ENCODE measurements around the gene PSMD7.

PSMD7 gene

DNA sequence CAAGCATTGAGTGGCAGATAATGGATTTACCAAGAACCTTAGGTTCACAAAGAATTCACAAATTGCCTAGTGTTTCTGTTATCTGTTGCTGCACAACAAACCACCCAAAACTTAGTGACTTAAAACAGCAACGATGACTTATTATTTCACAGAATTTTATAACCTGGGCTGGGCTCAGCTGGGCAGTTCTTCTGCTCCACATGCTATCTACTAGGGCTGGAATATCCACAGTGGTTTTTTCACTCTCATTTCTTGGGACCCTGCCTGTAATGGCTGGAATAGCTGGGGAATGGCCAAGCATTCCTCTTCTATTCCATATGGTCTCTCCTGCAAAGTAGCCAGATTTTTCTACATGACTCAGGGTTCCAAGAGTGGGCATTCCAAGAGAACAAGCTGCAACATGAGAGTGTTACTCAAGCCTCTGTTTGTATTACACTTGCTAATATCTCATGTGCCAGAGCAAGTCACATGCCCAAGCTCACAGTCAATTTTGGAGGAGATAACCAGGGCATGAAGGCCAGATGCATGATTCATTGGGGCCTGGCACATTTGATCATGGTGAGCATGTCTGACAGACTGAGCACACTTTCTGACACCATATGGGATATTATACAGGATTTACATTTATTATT, 4.9 kb upstream of the PSMD7 start:
- H3K9ac ChIP-seq (ENCODE audit: insufficient read length, low read depth), result no peak overlapping the region
- no peak for DNase-seq (ENCODE audit: low read depth, low spot score)
- peaks cover 17% of the 10 kb centered on the region for H3K9me3 ChIP-seq (ENCODE audit: insufficient read depth, low read length)
- TF ChIP-seq YY1 (IDR thresholded peaks at IDR 0.05; ENCODE audit: insufficient read depth, insufficient read length) (no peak), ZNF274 (IDR thresholded peaks at IDR 0.05; ENCODE audit: low read depth, low read length) (no peak), SUZ12 (IDR thresholded peaks at IDR 0.05; ENCODE audit: extremely low read depth, insufficient read depth, insufficient read length) (no peak)
- no peaks in the 10 kb centered on the region for H3K27me3 ChIP-seq (ENCODE audit: insufficient read depth, insufficient read length)
- H3K36me3 ChIP-seq (ENCODE audit: insufficient read depth, insufficient read length, low read length), result no peaks in the 10 kb centered on the region
- H3K4me1 ChIP-seq (ENCODE audit: insufficient read depth, insufficient read length), result no peaks in the 10 kb centered on the region
- H3K4me3 ChIP-seq (ENCODE audit: insufficient read length, low read depth), result no peak overlapping the region

DNA sequence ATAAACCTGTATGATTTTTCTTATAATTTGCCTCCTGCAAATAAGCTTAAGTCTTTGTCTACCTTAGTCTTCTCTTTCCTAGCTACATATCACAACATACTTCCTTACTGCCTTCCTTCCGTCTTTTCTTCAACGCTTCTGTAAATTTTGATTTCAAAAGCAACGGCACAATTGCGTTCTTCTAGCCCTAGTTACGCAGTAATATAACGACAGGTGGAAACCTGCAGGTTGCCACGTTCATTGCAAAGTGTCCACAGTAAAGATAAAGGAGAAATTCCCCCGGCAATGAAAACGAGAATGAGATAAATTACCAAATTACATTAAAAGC, 546 bp upstream of the PSMD7 start:
- peaks cover 35% of the 10 kb centered on the region for H3K36me3 ChIP-seq (ENCODE audit: insufficient read depth, insufficient read length, low read length)
- peaks cover 14% of the 10 kb centered on the region for H3K9me3 ChIP-seq (ENCODE audit: insufficient read depth, low read length)
- peak overlapping the region; percentile 99 for H3K9ac ChIP-seq (ENCODE audit: insufficient read length, low read depth)
- no peak for DNase-seq (ENCODE audit: low read depth, low spot score)
- H3K4me1 ChIP-seq (ENCODE audit: insufficient read depth, insufficient read length), result peaks cover 3% of the 10 kb centered on the region
- no peak for TF ChIP-seq SUZ12 (IDR thresholded peaks at IDR 0.05; ENCODE audit: extremely low read depth, insufficient read depth, insufficient read length)
- TF ChIP-seq ZNF274 (IDR thresholded peaks at IDR 0.05; ENCODE audit: low read depth, low read length), result no peak
- no peak for TF ChIP-seq YY1 (IDR thresholded peaks at IDR 0.05; ENCODE audit: insufficient read depth, insufficient read length)
- H3K27me3 ChIP-seq (ENCODE audit: insufficient read depth, insufficient read length), result no peaks in the 10 kb centered on the region
- peak overlapping the region; percentile 99 for H3K4me3 ChIP-seq (ENCODE audit: insufficient read length, low read depth)

DNA sequence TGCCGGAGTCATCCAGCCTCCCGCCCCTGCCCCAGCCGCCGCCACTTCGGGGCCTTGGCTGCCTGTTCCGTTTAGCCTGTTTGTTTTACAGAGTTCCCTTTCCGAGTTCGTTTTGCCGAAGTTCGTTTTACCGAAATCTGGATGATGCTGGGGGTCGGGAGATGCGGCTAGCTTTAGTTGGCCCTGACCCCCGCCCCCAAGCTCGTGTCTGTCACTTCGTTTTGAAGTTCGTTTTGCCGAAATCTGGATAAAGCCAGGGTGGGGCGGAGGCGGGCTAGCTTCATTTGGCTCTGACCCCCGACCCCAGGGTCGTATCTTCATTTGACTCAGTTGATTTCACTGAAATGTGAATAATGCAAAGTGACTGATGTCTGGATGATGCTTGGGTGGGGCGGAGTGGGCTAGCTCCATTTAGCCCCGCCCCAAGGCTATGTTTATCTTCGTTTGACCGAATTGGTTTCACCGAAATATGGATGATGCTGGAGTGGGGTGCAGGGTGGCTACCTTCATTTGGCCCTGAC, 591 bp downstream of the PSMD7 start:
- TF ChIP-seq ZNF274 (IDR thresholded peaks at IDR 0.05; ENCODE audit: low read depth, low read length), result no peak
- no peak for TF ChIP-seq SUZ12 (IDR thresholded peaks at IDR 0.05; ENCODE audit: extremely low read depth, insufficient read depth, insufficient read length)
- no peak for TF ChIP-seq YY1 (IDR thresholded peaks at IDR 0.05; ENCODE audit: insufficient read depth, insufficient read length)
- Histone ChIP-seq H3K4me1 (ENCODE audit: insufficient read depth, insufficient read length) (peaks cover 3% of the 10 kb centered on the region), H3K36me3 (ENCODE audit: insufficient read depth, insufficient read length, low read length) (peaks cover 46% of the 10 kb centered on the region), H3K27me3 (ENCODE audit: insufficient read depth, insufficient read length) (no peaks in the 10 kb centered on the region), H3K9ac (ENCODE audit: insufficient read length, low read depth) (peak overlapping the region; percentile 99), H3K9me3 (ENCODE audit: insufficient read depth, low read length) (0 out of 2 replicates have a peak, but pooled peaks cover 3% of the 10 kb centered on the region), H3K4me3 (ENCODE audit: insufficient read length, low read depth) (peak overlapping the region; percentile 99)
- no peak for DNase-seq (ENCODE audit: low read depth, low spot score)

DNA sequence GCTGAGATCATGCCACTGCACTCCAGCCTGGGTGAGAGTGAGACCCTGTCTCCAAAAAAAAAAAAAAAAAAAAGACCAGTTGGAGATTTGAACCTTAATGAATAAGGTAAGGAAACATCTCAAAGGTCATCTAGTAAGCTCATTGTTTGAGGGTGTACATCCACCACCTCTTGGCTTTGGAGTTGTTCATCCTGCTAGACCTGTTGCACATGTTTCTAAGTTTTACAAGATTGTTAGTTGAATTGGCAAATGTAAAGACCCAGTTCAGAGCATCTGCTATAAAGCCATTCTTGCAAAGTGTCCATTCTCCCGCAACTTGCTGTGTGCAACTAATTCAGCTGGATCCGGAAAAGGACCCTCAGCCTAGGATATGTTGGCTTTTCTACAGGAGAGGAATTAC, 1.5 kb downstream of the PSMD7 start:
- Histone ChIP-seq H3K9me3 (ENCODE audit: insufficient read depth, low read length) (no peaks in the 10 kb centered on the region), H3K27me3 (ENCODE audit: insufficient read depth, insufficient read length) (no peaks in the 10 kb centered on the region), H3K9ac (ENCODE audit: insufficient read length, low read depth) (peak overlapping the region; percentile 44), H3K4me3 (ENCODE audit: insufficient read length, low read depth) (peak overlapping the region; percentile 99), H3K36me3 (ENCODE audit: insufficient read depth, insufficient read length, low read length) (peaks cover 55% of the 10 kb centered on the region), H3K4me1 (ENCODE audit: insufficient read depth, insufficient read length) (peaks cover 3% of the 10 kb centered on the region)
- TF ChIP-seq ZNF274 (IDR thresholded peaks at IDR 0.05; ENCODE audit: low read depth, low read length) (no peak), SUZ12 (IDR thresholded peaks at IDR 0.05; ENCODE audit: extremely low read depth, insufficient read depth, insufficient read length) (no peak)
- no peak for DNase-seq (ENCODE audit: low read depth, low spot score)

DNA sequence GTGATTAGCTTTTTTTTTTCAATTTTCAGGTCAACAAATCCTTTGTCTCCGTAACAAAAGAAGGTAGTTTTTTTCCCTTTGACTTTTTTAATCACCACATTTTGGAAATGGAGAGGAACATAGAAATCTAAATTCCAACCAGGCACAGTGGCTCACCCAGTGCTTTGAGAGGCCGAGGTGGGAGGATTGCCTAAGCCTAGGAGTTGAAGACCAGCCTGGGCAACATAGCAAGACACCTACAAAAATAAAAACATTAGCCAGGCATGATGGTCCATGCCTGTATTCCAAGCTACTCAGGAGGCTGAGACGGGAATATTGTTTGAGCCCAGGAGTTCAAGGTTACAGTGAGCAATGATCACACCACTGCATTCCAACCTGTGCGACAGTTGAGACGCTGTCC, 5.7 kb downstream of the PSMD7 start:
- Histone ChIP-seq H3K4me1 (ENCODE audit: insufficient read depth, insufficient read length) (peaks cover 3% of the 10 kb centered on the region), H3K9ac (ENCODE audit: insufficient read length, low read depth) (no peak overlapping the region), H3K27me3 (ENCODE audit: insufficient read depth, insufficient read length) (no peaks in the 10 kb centered on the region), H3K4me3 (ENCODE audit: insufficient read length, low read depth) (no peak overlapping the region), H3K36me3 (ENCODE audit: insufficient read depth, insufficient read length, low read length) (peaks cover 97% of the 10 kb centered on the region), H3K9me3 (ENCODE audit: insufficient read depth, low read length) (no peaks in the 10 kb centered on the region)
- TF ChIP-seq SUZ12 (IDR thresholded peaks at IDR 0.05; ENCODE audit: extremely low read depth, insufficient read depth, insufficient read length) (no peak), ZNF274 (IDR thresholded peaks at IDR 0.05; ENCODE audit: low read depth, low read length) (no peak), YY1 (IDR thresholded peaks at IDR 0.05; ENCODE audit: insufficient read depth, insufficient read length) (no peak)
- DNase-seq (ENCODE audit: low read depth, low spot score), result no peak

DNA sequence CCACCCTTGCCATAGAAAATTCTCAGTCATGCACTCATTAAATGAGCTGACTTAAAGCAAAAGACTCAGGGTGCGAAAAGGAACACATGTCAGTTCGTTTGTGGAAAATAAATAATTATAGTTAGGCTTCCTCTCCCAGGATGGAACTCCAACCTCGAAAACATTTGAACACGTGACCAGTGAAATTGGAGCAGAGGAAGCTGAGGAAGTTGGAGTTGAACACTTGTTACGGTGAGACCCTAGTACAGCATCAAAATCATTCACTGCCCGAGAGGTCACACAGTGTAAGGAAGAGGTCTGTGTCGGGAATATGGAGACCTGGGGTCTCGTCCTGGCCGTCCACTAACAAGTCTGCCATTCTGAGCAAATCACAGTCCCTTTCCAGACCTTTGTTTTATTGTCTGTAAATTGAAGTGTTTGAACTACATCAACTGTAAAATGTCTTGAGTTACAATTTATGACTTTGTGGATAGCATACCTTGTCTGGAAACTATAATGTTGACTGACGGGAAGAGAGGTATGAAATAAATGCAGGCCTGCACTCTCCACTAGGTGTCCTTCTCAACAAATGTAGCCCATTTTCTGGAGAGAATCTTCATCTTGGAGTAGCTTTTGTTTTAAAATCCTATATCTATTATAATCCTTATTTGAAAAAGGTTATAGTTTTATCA, 7.7 kb downstream of the PSMD7 start:
- H3K9me3 ChIP-seq (ENCODE audit: insufficient read depth, low read length), result no peaks in the 10 kb centered on the region
- DNase-seq (ENCODE audit: low read depth, low spot score), result no peak
- TF ChIP-seq ZNF274 (IDR thresholded peaks at IDR 0.05; ENCODE audit: low read depth, low read length), result no peak
- no peak for TF ChIP-seq YY1 (IDR thresholded peaks at IDR 0.05; ENCODE audit: insufficient read depth, insufficient read length)
- TF ChIP-seq SUZ12 (IDR thresholded peaks at IDR 0.05; ENCODE audit: extremely low read depth, insufficient read depth, insufficient read length), result no peak
- no peak overlapping the region for H3K4me3 ChIP-seq (ENCODE audit: insufficient read length, low read depth)
- H3K27me3 ChIP-seq (ENCODE audit: insufficient read depth, insufficient read length), result no peaks in the 10 kb centered on the region
- no peaks in the 10 kb centered on the region for H3K4me1 ChIP-seq (ENCODE audit: insufficient read depth, insufficient read length)
- peaks cover 84% of the 10 kb centered on the region for H3K36me3 ChIP-seq (ENCODE audit: insufficient read depth, insufficient read length, low read length)
- no peak overlapping the region for H3K9ac ChIP-seq (ENCODE audit: insufficient read length, low read depth)

DNA sequence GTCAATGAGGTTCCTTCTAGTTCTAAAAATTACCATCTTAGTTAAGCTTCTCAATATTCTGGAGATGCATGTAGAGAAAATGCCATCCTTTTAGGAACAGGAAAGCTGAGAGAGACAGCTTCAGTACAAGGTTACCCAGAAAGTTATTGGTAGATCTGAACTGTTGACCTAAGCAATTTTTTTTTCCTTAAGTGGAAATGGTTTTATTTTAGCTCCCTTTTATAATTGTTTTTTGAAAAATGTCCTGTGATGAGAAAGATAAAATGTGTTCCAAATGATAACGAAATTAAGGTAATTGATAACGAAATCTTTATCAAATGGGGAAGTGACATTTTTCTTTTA, 8.2 kb downstream of the PSMD7 start:
- H3K36me3 ChIP-seq (ENCODE audit: insufficient read depth, insufficient read length, low read length), result peaks cover 79% of the 10 kb centered on the region
- TF ChIP-seq YY1 (IDR thresholded peaks at IDR 0.05; ENCODE audit: insufficient read depth, insufficient read length), result no peak
- no peak for TF ChIP-seq SUZ12 (IDR thresholded peaks at IDR 0.05; ENCODE audit: extremely low read depth, insufficient read depth, insufficient read length)
- no peak overlapping the region for H3K4me3 ChIP-seq (ENCODE audit: insufficient read length, low read depth)
- H3K4me1 ChIP-seq (ENCODE audit: insufficient read depth, insufficient read length), result no peaks in the 10 kb centered on the region
- no peak for DNase-seq (ENCODE audit: low read depth, low spot score)
- H3K9me3 ChIP-seq (ENCODE audit: insufficient read depth, low read length), result no peaks in the 10 kb centered on the region
- no peaks in the 10 kb centered on the region for H3K27me3 ChIP-seq (ENCODE audit: insufficient read depth, insufficient read length)
- H3K9ac ChIP-seq (ENCODE audit: insufficient read length, low read depth), result no peak overlapping the region
